ENCODE measurements around the gene ZFYVE16. TPM values are rescaled to one million over a fixed set of nuclear protein-coding genes. Genes with fewer than 3 reads are reported as not detected.

The ZFYVE16 gene
- total and polyA plus RNA-seq, 2 of the 13 experiments (the other 11 are each of a cell fraction or from before 2014, with no cell fraction given), result 9.3 to 33.3 TPM

DNA sequence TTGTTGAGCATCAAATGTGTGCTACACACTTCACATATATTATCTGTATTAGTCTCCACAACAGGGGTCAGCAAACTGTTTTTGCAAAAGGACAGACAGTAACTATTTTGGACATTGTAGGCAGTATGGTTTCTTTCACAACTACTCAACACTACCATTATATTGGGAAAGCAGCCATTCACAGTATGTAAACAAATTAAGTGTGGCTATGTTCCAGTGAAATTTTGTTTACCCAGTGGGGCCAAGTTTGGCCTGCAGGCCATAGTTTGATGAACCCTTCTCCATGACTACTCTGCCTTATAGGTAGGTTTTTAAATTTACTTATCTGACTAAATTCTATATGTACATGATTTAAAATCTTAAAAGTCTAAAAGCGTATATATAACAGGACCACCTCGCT is 67.1 kb downstream of the ZFYVE16 start (continued):
- no peak for TF ChIP-seq ZNF10 (CRISPR knock-in tag; IDR thresholded peaks at IDR 0.05; ENCODE audit: borderline replicate concordance, low read depth)
- TF ChIP-seq ZNF263 (CRISPR knock-in tag; IDR thresholded peaks at IDR 0.05), result no peak
- TF ChIP-seq ZNF674 (CRISPR knock-in tag; IDR thresholded peaks at IDR 0.05; ENCODE audit: low read depth), result no peak
- no peak for TF ChIP-seq KAT2B (IDR thresholded peaks at IDR 0.05; ENCODE audit: borderline replicate concordance, low read depth, low read length)
- no peak for TF ChIP-seq MAF1 (CRISPR knock-in tag; IDR thresholded peaks at IDR 0.05; ENCODE audit: borderline replicate concordance)
- no peak for TF ChIP-seq SNRNP70 (IDR thresholded peaks at IDR 0.05; ENCODE audit: low read depth, low read length)
- TF ChIP-seq, protein P1, sequence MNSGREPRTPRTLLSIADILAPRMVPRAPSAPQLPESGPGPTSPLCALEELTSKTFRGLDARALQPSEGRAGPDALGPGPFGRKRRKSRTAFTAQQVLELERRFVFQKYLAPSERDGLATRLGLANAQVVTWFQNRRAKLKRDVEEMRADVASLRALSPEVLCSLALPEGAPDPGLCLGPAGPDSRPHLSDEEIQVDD (CRISPR knock-in tag; IDR thresholded peaks at IDR 0.05; ENCODE audit: borderline replicate concordance), result no peak
- no peak for TF ChIP-seq HDAC1 (CRISPR knock-in tag; IDR thresholded peaks at IDR 0.05)
- TF ChIP-seq ZNF629 (CRISPR knock-in tag; conservative IDR thresholded peaks at IDR 0.05), result no peak
- TF ChIP-seq ZNF225 (CRISPR knock-in tag; IDR thresholded peaks at IDR 0.05), result no peak
- TF ChIP-seq ZNF207 (IDR thresholded peaks at IDR 0.05; ENCODE audit: borderline replicate concordance), result no peak
- TF ChIP-seq ZNF121 (CRISPR knock-in tag; IDR thresholded peaks at IDR 0.05), result no peak
- TF ChIP-seq, protein P2, sequence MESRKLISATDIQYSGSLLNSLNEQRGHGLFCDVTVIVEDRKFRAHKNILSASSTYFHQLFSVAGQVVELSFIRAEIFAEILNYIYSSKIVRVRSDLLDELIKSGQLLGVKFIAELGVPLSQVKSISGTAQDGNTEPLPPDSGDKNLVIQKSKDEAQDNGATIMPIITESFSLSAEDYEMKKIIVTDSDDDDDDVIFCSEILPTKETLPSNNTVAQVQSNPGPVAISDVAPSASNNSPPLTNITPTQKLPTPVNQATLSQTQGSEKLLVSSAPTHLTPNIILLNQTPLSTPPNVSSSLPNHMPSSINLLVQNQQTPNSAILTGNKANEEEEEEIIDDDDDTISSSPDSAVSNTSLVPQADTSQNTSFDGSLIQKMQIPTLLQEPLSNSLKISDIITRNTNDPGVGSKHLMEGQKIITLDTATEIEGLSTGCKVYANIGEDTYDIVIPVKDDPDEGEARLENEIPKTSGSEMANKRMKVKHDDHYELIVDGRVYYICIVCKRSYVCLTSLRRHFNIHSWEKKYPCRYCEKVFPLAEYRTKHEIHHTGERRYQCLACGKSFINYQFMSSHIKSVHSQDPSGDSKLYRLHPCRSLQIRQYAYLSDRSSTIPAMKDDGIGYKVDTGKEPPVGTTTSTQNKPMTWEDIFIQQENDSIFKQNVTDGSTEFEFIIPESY (CRISPR knock-in tag; IDR thresholded peaks at IDR 0.05), result no peak
- TF ChIP-seq KLF15 (CRISPR knock-in tag; IDR thresholded peaks at IDR 0.05; ENCODE audit: borderline replicate concordance), result no peak
- TF ChIP-seq, protein P3, sequence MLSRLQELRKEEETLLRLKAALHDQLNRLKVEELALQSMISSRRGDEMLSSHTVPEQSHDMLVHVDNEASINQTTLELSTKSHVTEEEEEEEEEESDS (CRISPR knock-in tag; IDR thresholded peaks at IDR 0.05; ENCODE audit: borderline replicate concordance), result no peak
- TF ChIP-seq ADNP (CRISPR knock-in tag; IDR thresholded peaks at IDR 0.05), result no peak
- TF ChIP-seq, protein P4, sequence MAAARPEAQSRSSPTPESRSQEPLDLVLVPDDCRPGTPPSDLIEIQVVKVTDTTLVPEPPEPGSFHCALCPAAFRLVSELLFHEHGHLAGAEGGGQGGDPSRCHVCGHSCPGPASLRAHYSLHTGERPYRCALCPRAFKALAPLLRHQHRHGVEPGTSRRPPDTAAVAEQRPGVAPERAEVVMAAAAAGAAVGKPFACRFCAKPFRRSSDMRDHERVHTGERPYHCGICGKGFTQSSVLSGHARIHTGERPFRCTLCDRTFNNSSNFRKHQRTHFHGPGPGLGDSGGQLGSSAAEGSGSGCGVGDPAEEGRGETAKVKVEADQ (CRISPR knock-in tag; IDR thresholded peaks at IDR 0.05; ENCODE audit: borderline replicate concordance), result no peak
- TF ChIP-seq GATAD2A (CRISPR knock-in tag; IDR thresholded peaks at IDR 0.05), result peak; percentile 75
- TF ChIP-seq ZFP62 (CRISPR knock-in tag; IDR thresholded peaks at IDR 0.05), result no peak
- TF ChIP-seq, protein P5, sequence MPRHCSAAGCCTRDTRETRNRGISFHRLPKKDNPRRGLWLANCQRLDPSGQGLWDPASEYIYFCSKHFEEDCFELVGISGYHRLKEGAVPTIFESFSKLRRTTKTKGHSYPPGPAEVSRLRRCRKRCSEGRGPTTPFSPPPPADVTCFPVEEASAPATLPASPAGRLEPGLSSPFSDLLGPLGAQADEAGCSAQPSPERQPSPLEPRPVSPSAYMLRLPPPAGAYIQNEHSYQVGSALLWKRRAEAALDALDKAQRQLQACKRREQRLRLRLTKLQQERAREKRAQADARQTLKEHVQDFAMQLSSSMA (CRISPR knock-in tag; IDR thresholded peaks at IDR 0.05), result no peak
- TF ChIP-seq CEBPG (CRISPR knock-in tag; IDR thresholded peaks at IDR 0.05), result peak; percentile 72
- no peak for TF ChIP-seq SATB2 (CRISPR knock-in tag; IDR thresholded peaks at IDR 0.05)
- TF ChIP-seq, protein P6, sequence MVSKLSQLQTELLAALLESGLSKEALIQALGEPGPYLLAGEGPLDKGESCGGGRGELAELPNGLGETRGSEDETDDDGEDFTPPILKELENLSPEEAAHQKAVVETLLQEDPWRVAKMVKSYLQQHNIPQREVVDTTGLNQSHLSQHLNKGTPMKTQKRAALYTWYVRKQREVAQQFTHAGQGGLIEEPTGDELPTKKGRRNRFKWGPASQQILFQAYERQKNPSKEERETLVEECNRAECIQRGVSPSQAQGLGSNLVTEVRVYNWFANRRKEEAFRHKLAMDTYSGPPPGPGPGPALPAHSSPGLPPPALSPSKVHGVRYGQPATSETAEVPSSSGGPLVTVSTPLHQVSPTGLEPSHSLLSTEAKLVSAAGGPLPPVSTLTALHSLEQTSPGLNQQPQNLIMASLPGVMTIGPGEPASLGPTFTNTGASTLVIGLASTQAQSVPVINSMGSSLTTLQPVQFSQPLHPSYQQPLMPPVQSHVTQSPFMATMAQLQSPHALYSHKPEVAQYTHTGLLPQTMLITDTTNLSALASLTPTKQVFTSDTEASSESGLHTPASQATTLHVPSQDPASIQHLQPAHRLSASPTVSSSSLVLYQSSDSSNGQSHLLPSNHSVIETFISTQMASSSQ (IDR thresholded peaks at IDR 0.05; ENCODE audit: low read depth), result no peak
- TF ChIP-seq, protein P6 (CRISPR knock-in tag; IDR thresholded peaks at IDR 0.05; ENCODE audit: borderline replicate concordance), result no peak
- no peak for TF ChIP-seq FOXK2 (IDR thresholded peaks at IDR 0.05)
